Activated CD4-positive, CD25-positive, alpha-beta regulatory T cell treated with anti-CD3 and anti-CD28 coated beads, Interleukin-2, amount 50 U/mL, for 16 hours (primary cell): ENCODE data around the gene ZDHHC8.

ENCODE experiments used
- DNase-seq: peaks from one replicate; pipeline ENCODE4 v3.0.0-alpha.2; 2020; ENCODE audit warnings: low read depth, low spot score

ZDHHC8 gene

DNA sequence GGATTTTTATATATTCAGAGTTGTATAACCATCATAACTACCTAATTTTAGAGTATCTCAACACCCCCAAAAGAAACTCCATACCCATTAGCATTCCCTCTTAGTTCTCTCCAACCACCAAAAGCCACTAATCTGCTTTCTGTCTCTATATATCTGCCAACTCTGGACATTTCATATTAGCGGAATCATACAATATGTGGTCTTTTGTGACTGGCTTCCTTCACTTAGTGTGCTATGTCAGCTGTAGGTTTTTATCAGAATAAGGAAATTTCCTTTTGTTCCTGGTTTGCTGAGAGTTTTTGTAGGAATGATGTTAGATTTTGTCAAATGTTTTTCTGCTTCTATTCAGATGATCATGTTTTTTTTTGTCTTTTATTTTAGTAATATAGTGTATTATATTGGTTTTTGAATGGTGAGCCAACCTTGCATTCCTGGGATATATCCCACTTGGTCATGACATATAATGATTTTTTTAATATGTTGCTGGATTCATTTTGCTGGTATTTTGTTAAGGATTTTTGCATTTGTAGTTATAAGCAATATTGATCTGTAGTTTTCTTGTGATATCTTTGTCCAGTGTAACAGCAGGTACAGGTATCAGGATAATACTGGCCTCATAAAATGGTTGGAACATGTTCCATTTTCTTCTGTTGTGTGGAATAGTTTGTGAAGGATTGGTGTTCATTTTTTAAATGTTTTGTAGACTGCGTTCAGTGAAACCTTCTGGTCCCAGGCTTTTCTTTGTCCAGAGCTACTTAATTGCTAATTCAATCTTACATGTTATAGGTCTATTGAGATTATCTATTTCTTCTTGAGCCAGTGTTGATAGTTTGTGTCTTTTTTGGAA, 34.8 kb upstream of the ZDHHC8 start:
- no peak for DNase-seq

DNA sequence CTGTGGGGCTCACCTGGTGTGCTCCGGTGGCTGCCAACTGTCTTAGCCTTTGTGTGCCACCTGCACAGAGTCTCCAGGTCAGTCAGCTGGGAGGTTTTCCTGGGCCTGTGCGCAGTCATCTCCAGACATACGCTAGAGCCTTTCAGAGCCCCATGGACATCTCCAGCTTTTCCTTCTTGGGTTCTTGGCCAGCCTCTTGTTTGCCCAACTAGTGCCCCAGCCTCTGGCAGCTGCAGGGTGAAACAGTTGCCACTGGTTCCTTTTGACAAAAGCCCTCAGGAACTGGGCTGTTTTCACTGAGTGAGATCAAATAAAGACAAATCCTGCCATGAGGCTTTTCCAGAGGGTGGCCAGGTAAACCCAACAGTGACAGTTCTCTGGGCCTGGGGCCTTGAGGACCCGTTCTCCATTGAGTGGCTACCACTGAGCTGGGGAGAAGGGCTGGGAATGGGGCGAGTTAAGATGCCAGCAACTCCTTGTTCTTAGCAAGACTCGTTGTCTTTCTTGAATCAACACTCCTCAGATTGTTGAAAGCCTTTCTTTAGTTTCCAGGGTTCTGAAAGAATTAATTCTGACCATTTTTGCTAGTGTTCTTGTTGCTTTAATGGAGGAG, 32.4 kb upstream of the ZDHHC8 start:
- no peak for DNase-seq

DNA sequence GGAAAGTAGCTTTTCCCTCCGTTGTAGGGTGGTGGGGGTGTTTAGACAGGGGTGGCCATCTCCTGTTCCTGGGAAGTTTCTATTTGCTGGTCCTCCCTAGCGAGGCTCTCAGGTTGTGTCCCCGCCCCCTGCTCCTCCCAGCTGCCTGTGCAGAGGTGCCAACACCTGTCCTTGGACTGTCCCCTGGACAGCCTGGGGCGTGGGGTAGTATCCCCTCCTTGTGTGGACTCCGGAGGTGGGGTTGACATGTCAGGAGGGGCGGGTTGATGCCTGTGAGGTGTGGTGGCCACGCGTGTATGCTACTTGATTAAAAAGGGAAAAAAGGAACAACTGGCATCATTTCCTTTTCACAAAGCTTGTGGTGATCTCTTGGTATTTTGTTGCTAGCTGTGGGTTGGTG, 30.0 kb upstream of the ZDHHC8 start:
- no peak for DNase-seq

DNA sequence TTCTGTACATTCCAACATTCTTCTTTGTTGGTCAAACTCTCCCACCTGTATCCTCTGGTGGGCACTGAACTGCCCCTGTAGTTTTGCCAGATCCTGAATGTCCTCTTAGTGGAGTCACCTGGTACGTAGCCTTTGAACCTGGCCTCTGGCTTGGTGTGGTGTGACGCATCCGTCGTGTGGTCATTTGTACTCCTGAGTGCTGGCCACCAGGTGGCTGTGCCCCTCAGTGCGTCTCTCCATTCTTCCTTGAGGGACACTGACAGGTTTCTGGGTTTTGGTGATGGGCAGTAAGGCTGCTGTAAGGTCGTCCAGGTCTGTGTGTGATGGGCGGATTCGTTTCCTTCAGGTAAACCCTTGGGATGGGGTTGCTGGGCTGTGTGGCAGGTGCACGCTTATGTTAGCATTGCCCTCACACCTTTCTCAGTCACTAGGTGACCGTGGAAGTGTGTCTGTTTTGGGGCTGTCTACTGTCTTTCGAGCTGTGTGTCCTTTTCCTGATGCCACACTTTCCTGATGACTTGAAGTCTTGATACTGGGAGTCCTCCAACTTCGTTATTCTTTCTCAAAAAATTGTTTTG, 29.3 kb upstream of the ZDHHC8 start:
- DNase-seq: no peak

DNA sequence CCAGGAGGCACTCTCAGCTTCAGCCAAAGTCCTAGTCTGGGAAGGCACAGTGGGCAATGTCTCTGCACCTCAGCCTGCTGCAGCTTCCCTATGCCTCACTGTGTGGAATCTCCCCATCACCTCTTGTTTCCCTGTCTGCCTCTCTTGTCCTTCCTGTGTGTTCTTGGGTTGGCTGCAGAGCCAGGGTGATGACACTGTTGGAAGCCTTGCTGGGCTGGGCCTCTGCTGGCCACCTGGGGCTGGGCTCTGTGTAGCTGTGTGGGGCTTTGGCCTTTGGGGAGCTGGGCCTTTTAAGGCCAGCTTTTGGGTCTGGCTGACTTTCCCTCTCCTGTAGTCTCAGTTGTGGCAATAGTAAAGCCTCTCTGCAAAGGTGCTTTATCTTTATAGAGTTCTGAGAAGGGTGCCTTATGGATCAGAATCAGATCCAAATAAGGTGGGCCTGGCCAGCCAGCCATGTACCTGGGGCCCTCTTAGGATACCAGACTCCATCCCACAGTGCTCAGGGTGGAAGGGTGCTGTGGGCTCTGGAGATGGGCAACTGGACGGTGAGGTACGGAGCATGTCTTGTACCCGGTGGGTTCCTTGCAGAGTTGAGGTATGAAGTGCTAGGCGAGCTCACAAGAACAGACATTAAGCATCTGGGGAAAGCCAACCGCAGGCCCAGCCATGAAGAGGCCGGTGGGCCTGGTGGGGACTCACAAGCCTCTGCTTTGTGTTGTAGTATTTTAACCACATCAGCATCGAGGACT, 26.0 kb upstream of the ZDHHC8 start:
- no peak for DNase-seq

DNA sequence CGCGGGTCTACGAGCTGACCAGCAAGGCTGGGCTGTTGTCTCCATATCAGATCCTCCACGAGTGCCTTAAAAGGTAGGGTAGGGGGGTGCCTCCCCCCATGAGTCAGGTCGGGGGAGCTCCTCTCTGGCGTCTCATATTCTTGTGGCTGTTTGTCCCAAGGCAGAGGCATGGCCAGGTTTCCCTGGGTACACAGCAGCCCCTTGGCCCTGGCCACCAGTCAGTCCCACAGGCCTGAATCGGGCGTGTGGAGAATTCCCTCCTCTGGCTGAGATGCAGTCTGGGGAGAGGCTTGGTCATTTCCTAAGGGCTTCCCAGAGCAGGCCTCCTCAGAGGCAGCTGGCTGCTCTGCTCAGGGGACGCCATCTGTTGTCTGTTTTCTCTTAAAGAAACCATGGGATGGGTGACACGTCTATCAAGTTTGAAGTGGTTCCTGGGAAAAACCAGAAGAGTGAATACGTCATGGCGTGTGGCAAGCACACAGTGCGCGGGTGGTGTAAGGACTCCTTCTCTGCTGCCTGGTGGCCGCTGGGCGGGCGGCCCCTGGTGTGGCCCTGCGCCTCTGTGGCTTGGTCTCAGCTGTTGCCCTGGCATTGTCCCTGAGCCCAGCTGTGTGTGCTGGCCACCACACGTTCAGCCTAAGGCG, 25.3 kb upstream of the ZDHHC8 start:
- DNase-seq: no peak

DNA sequence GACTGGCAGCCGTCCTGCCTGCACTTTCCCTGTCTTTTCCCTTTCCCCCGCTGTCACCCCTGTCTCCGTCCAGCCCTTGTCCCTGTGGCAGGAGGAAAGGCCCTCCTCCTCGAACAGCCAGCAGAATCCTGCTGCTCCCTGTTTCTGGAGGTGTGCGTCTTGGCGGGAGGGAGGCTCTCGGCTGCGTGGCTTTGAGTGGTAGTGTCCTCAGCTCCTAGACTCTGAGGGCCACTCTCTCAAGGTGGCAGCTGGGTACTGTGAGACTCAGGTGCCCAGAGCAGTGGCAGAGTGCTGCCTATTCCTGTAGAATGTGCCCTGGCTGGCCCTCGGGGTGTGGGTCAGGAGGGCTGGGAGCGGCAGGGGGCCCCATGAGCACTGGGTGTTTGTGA, 24.8 kb upstream of the ZDHHC8 start:
- DNase-seq: no peak

DNA sequence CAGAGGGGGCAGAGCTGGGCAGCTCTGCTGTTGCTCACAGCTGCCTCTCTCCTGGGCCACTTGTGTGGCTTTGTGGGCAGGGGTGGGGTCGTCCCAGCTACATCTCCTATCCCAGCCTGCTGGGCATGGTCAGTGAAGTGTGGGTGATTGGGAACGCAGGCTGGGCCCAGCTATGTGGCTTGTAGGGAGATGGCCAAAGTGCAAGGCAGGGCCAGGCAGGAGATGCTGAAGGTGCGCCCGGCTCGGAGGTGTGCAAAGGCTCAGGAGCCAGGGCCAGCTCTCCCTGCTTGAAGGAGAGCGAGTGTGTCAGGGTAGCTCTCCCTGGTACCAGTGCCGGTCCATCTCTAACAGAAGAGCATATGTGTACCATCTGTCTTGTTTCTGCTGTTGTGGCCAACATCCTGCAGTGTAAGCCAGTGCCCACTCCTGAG, 24.1 kb upstream of the ZDHHC8 start:
- DNase-seq: no peak

DNA sequence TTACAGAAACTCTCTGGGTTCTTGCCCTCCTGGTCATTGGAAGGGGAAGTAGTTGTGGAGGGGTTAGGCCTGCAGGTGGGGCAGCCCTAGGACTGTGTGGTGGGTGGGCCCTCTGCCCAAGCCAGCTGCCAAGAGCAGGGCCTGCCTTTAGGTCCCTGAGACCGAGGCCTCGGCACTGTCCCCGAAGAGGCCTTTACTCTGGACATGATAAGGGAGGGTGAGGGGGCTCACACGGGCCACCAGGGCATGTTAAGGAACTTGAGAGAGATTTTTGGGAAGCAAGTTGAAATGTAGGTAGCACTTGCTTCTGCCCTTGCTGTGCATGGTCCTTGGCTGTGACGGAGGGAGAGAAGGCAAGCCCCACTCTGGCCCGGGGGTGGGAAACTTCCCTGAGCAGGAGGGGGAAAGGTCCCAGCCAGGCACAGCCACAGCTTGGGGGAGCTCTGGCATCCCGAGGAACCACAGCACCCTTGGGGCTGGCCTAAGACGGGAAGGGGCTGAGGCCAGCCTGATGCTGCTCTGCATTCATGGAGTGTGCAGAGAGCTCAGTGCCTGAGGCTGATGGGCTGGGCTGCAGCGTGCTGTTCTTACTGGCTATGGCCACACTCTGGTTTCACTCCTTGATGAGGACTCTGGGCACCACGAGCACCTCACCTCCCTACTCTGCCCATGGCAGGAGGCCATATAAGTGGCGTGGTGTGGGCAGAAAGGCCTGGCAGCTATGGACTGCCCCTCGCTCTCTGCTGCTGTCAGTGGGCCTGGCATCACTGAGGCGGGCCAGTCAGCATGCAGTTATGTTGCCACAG, 23.4 kb upstream of the ZDHHC8 start:
- DNase-seq: no peak

DNA sequence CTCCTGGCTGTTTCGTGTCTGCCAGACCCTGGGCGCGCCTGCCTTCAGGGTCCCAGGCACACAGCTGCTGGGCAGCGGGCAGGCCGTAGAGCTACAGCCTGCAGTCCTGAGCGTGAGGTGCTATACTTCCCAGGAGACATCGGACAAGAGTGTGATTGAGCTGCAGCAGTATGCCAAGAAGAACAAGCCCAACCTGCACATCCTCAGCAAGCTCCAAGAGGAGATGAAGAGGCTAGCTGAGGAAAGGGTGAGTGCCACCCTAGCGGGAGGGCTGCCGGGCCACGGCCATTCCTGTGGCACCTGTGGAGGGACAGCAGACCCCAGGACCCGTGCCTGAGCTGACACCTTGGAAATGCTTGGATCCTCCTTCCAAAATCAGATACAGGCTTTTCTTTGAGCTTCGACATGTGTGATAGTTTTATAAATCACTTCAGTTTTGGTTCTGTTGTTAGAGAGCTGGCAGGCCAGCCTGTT, 22.8 kb upstream of the ZDHHC8 start:
- no peak for DNase-seq

DNA sequence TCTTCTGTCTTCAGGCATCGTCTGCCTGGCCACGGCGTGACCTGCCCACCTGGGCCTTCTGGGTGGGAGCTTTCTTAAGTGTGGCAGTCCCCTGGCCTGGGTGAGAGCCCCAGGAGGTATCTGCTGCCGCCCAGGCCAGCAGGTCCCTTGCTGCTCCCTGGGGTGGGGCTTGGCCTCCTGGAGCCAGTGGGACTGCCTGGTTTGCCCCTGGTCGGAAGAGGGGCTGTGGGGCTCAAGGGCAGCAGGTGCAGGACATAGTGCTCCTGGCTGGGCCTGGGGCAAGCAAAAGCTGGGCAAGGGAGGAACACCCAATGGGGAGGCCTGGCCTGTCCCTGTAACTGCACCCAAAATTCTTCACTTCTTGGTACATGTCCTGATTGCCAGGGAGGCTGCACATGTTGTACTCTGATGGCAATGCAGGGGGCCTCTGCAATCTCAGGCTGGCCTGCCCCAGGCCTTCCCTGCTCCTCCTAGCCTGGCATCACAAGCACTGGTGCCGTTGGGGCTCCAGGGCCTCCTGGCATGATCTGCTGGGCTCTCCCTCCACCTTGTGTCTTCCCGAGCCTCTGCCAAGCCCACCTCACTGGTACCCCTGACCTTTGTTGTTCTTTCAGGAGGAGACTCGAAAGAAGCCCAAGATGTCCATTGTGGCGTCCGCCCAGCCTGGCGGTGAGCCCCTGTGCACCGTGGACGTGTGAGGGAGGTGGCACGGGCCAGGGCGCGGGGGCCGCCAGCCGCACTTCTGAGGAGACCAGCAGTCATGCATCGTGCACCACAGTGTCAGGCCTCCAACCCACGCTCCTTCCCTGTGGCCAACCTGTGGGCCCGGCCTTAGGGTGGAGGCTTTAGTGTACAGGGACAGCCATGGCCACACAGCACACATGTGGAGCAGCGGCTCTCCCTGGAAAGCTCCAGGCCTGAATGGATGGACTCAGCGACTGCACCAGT, 21.9 kb upstream of the ZDHHC8 start:
- no peak for DNase-seq

DNA sequence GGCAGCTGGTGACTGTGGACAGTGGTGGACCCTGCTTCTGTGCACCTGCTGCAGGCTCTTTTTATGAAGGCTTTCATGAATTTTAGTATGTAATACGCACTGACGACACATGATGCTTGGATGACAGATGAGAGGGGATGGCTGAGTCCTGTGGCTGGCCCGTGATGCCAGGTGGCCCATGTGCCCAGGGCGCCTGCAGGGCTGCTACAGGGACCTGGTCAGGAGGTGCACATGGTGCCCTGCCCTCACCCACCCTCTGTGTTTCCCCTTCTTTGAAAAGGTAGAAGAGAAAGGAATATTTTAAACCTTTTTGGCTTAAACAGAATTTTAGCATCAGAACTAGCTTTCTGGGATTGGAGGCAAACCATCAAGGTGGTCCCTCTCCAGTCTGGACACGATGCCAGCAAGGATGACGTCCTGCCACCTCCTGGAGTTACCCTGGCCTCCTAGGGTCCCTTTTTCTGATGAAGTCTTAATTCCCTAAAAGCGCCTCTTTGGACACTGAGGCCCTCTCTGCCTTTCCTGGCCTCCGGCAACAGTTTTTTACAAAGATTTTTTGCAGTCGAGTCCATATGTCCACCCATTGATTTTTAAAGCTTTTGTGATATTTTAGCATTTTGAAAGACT, 21.1 kb upstream of the ZDHHC8 start:
- DNase-seq: no peak

DNA sequence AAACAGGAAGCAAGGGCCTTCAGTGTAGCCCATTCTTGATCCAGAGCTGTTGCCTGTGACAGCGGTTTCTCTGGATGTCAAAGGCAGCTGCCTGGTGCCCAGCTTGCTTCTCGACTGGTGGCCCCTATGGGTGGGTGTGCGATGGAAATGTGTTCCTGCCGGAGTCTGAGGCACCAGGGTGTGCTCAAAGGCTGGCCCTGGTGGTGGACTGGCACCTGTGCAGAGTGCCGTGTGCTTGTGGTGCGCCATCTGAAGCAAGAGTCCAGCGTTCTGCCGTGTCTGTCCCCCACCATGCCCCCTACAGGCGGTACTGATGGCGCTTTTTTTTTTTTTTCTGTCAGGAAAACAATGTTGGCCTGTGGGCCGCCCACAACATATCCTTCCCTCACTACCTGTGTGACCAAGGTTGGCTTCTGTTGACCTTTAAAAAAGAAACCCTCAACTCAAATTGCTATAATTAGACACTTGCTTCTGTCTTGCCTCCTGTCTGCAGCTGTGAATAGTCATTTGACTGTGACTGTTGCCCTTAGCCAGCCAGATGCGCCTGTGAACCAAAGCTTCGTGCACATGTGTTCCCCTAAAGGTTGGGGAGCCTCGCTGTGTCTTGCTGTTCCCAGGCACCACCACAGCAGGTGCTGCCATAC, 20.4 kb upstream of the ZDHHC8 start:
- no peak for DNase-seq

DNA sequence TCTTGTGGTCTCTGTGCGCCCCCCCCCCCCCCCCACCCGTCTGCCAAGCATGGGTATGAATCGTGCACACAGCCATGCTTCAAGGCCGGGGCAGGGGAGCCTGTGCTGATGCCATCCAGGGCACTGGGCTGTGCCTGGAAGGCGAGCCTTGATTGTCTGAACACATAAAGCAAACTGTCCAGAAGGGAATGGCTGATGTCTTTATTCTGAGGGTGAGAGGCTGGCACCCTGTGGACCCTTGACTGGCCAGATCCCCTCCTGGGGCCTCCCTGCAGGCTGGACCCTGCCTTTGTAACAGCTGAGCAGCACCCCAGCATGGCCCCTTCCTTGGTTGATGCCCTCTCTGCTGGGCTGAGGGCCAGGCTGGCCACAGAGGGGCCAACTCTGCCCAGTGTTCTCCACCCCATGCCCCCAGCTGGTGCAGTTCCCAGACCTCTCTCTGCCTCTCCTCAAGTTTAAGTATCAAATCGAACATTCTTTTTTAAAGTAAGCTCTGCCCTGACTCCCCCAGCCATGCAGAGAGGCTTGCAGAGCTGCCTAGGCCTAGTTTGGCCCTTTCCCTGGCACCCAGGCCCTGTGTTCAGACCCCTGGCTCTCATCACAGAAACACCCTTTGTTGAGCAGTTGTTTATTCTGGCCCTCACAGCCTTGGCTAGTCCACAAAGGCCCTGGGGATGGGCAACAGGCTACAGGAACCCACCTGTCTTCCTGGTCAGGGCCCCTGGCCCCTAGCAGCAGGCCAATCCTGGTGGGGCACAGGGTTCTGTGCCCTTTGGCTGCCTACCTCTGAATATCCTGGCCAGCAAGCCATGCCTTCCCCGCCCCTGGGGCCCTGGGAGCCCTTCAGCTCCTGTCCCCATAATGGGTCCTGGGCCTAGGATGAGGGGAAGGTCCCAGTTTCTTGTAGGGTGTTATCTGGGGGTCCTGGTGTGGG, 19.6 kb upstream of the ZDHHC8 start:
- no peak for DNase-seq

DNA sequence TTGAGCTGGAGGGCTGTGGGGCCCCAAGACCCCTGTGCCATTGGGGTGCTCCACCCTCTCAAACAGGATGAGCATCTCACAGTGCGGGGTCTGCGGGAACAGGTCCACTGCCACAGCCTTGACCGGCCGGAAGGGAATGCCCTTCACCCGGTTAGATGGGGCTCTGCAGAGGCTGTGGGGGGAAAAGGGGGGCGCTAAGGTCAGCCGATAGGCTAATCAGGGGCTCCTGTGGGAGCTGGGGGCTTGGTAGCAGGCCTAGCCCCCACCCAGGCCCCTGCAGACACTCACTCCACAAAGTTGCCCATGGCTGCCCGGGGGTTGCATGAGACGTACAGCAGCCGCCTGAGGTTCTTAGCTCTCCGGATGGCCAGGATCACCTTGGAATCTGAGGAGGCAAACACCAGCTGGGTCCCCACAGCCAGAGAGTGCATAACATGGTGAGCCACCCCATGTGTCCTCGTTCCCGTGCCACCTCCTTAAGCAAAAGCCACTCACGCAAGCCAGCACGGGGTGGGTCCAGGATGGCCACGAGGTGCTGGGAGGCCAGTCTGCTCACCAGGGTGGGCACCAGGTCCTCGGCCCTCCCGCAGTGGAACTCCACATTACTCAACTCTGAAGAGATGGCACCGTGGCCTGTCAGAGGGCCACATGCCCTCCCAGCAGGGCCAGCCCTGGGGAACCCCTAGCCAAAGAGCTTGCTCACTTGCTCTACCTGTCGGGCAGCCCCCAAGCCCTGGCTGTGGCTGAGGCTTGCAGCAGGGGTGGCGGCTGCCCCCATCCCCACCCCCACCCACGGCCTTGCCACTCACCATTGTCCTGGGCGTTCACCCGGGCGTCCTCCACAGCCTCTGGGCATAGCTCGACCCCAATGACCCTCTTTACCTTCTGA, 18.7 kb upstream of the ZDHHC8 start:
- no peak for DNase-seq

DNA sequence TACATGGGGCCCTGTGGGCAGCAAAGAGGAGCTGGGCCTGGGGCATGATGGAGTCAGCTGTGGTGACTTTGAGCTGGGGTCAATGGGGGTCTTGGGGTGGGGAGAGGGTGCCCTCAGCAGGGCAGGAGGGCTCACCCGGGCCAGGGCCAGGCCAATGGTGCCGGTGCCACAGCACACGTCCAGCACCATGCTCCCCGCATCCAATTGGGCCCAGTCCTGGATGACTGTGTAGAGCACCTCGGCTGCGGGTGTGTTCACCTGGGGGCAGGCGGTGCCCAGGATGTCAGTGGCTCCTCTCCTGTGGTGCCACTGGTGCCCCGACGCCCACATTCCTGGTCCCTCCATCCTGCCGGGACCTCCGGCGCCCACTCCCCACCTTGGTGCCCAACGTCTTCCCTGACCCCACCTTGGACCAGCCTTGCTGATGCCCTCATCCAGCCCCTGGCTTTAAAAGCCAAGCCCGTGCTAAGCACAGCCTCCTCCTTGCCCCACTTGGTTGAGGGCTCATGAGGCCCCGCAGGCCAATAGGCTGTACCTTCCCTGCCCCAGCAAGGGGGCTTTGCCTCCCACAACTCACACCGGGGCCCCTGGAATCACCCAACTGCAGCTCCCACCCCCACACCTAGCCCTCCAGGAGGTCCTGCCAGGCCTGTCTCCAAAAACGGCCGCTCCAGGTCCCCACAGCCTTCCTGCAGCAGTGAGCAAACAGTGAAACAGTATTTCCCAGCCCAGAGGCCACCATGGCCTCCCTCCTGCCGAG, 17.9 kb upstream of the ZDHHC8 start:
- DNase-seq: no peak
